ENCODE measurements around the gene TMEM126A. TPM values are rescaled to one million over a fixed set of nuclear protein-coding genes. Genes with fewer than 3 reads are reported as not detected.
"Not testable (repeated sequence)": the region's sequence is repeated elsewhere in the genome, so short reads cannot be mapped to it uniquely, and the experiment has no call there.

The TMEM126A gene
- total RNA-seq, 8 experiments from 2014 or later, result 23.2 to 57.5 (median 37.7) TPM

- Histone ChIP-seq H3K4me1 (replicated peaks in 1 of 2) (peaks cover 7 to 17% of the 10 kb centered on the region in 2 donors), H3K27ac (peak within 1 kb of the TSS; percentile 51 to 71), H3K4me3 (peak within 1 kb of the TSS; percentile 48 to 89 (median 67))
- WGBS, 10 experiments, result 0 to 1% (median 0%) methylated on average over 1 to 15 of the region's 41 CpGs; no CpG with 5 or more reads in 3 of the 10 experiments
- in situ Hi-C loops (cut with MboI; ENCODE audit: low pct_unique_long_range_greater_than_20kb in 2 of 9, low sequenced_read_pairs in 9 of 9, unreplicated experiment in 9 of 9), result no loop called here
- ATAC-seq (replicated peaks in 6 of 8), result peak; percentile 94 to 99 (median 98)
Measured at GRCh38 chr11:85627998-85628770, 19.6 kb upstream of the TMEM126A start, which contains the start of gene TMEM126B. TSS of gene TMEM126B (plus strand) at chr11:85628593. CDS start at chr11:85628608, 15 bp downstream.

- 0 to 2% (median 0%) methylated on average over 4 to 13 of the region's 13 CpGs for WGBS, 10 experiments
- peaks cover 7 to 17% of the 10 kb centered on the region in 2 donors for H3K4me1 ChIP-seq (replicated peaks in 1 of 2)
- peak overlapping the region in 1 of 2 donors; percentile 51 for H3K27ac ChIP-seq
- in situ Hi-C loops (cut with MboI; ENCODE audit: low pct_unique_long_range_greater_than_20kb in 2 of 9, low sequenced_read_pairs in 9 of 9, unreplicated experiment in 9 of 9), result no loop called here
- peak in 6 of 8 experiments; percentile 4 to 30 (median 10) for ATAC-seq (replicated peaks in 6 of 8)
- peak overlapping the region; percentile 48 to 89 (median 67) for H3K4me3 ChIP-seq
Measured at GRCh38 chr11:85628771-85629341, 18.9 kb upstream of the TMEM126A start.

DNA sequence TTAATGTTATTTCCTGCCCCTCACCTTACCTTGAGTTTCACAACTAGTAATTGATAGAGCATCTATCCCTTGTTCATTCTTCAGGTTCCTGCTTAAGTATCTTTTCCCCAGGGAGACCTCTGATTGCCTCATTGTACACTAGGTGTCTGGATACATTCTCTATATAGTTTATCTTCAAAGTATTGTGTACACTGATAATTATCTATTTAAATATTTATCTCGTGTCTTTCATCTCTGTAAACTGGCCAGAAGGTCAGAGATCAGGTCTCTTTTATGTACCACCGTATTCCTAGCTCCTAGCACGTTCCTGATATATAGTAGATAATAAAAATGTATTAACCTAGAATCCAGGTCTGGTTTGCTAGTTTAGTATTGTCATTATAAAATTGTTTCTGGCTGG, 13.0 kb upstream of the TMEM126A start:
- WGBS, 10 experiments, result 70 to 100% (median 96%) methylated on average over 1 to 3 of the region's 3 CpGs; no CpG with 5 or more reads in 2 of the 10 experiments
- in situ Hi-C loops (cut with MboI; ENCODE audit: low pct_unique_long_range_greater_than_20kb in 2 of 9, low sequenced_read_pairs in 9 of 9, unreplicated experiment in 9 of 9), result no loop called here
- no peak overlapping the region for H3K27ac ChIP-seq
- H3K4me1 ChIP-seq (replicated peaks in 1 of 2), result peaks cover 0 to 4% of the 10 kb centered on the region in 2 donors
- H3K4me3 ChIP-seq, result no peak overlapping the region
- ATAC-seq (replicated peaks in 6 of 8), result no peak

- Histone ChIP-seq H3K4me1 (replicated peaks in 1 of 2) (peaks cover 0 to 6% of the 10 kb centered on the region in 2 donors), H3K4me3 (no peak overlapping the region), H3K27ac (no peak overlapping the region)
- no peak for ATAC-seq (replicated peaks in 6 of 8)
- WGBS, 10 experiments, result 17 to 90% (median 73%) methylated on average over 1 to 2 of the region's 2 CpGs; no CpG with 5 or more reads in 3 of the 10 experiments
- in situ Hi-C loops (cut with MboI; ENCODE audit: low pct_unique_long_range_greater_than_20kb in 2 of 9, low sequenced_read_pairs in 9 of 9, unreplicated experiment in 9 of 9), result no loop called here
Measured at GRCh38 chr11:85643191-85643614, 4.6 kb upstream of the TMEM126A start.

DNA sequence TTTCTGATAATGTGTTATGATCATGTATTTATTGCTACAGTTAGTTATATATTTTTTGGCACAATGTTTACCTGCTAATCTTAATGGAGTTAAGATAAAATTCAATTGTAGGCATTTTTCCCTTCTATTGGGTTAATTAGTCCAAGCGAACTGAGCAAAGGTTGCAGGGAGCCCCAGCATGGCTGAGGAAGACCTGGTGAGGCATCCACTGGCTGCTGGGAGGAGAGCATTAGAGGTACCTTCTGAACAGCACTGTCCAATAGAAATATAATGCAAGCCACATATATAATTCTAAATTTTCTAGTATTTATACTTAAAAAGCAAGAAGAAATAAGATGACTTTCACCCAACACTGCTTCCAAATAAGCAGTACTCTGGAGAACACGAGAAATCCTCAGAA, 689 bp upstream of the TMEM126A start:
- 0 to 83% (median 50%) methylated on average over 1 to 2 of the region's 2 CpGs; no CpG with 5 or more reads in 1 of the 10 experiments for WGBS, 10 experiments
- in situ Hi-C loops (cut with MboI; ENCODE audit: low pct_unique_long_range_greater_than_20kb in 2 of 9, low sequenced_read_pairs in 9 of 9, unreplicated experiment in 9 of 9), result no loop called here
- H3K4me3 ChIP-seq, result peak overlapping the region; percentile 48 to 57 (median 50)
- no peak for ATAC-seq (replicated peaks in 6 of 8)
- peak overlapping the region; percentile 59 to 65 for H3K27ac ChIP-seq
- peaks cover 0 to 13% of the 10 kb centered on the region in 2 donors for H3K4me1 ChIP-seq (replicated peaks in 1 of 2)

DNA sequence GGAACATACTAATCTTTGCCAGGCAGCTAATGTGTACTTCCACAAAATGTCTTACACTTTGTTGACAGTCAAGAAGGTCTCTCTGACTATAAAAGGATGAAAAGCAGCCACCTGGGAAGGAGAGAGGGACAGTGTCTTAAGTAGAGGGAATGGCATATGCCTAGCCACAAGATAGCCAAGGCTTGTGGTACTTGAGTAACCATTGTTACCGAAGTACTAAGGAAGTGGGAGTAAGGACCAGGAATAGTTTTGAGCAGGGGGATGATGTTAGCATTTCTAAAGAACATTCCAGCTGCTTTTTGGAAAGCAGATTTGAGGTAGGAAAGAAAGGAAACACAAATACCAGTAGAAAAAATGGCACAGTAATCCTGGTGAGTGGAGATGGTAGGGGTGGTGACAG, 3.4 kb downstream of the TMEM126A start:
- no peak for ATAC-seq (replicated peaks in 6 of 8)
- no peak overlapping the region for H3K27ac ChIP-seq
- peaks cover 0 to 13% of the 10 kb centered on the region in 2 donors for H3K4me1 ChIP-seq (replicated peaks in 1 of 2)
- no peak overlapping the region for H3K4me3 ChIP-seq
- WGBS, 10 experiments, result 70 to 100% (median 100%) methylated on average over 1 of the region's 1 CpG; no CpG with 5 or more reads in 1 of the 10 experiments
- in situ Hi-C loops (cut with MboI; ENCODE audit: low pct_unique_long_range_greater_than_20kb in 2 of 9, low sequenced_read_pairs in 9 of 9, unreplicated experiment in 9 of 9), result no loop called here

DNA sequence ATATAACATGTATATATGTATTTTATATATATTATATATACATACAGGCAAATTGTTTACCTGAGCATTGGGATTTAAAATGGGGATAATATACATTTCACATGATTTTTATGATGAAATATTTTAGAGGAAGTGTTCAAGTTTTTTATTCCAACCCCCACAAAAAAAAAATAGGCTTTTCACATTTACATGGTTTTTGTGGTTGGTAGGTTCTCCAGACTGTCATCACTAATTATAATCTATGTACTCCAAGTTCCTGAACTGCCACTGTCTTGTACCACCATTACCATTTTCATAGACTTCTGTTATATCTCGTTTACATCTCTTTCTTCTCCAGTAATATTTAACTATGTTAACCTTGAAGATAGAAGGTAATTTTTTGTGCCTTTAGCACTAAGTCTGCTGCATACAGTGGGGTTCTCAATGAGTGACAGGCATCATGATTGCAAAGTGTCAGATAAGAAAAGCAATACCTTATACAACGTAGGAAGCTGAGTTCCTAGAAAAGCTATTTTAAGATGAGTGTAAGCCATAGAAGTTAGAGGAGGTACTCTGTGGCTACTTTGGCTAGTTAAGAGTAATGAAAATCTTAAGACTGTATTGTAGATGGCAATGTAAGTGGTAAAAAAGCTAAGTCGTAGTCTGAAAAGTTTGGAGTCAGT, 5.2 kb downstream of the TMEM126A start:
- Histone ChIP-seq H3K4me3 (no peak overlapping the region), H3K27ac (no peak overlapping the region), H3K4me1 (replicated peaks in 1 of 2) (peaks cover 0 to 7% of the 10 kb centered on the region in 2 donors)
- 63 to 92% (median 79%) methylated on average over 2 to 3 of the region's 3 CpGs for WGBS, 10 experiments
- in situ Hi-C loops (cut with MboI; ENCODE audit: low pct_unique_long_range_greater_than_20kb in 2 of 9, low sequenced_read_pairs in 9 of 9, unreplicated experiment in 9 of 9), result no loop called here
- ATAC-seq (replicated peaks in 6 of 8), result no peak

DNA sequence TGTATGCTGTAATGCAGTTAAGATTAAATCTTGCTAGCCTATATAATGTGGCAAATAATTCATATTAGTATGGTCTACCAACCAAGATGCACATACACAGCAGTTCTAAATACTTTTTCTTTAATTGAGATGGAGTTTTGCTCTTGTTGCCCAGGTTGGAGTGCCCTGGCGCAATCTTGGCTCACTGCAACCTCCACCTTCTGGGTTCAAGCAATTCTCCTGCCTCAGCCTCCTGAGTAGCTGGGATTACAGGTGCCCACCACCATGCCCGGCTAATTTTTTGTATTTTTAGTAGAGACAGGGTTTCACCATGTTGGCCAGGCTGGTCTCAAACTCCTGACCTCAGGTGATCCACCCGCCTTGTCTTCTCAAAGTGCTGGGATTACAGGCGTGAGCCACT, 6.6 kb downstream of the TMEM126A start:
- H3K4me1 ChIP-seq (replicated peaks in 1 of 2); ATAC-seq (replicated peaks in 6 of 8); H3K27ac ChIP-seq; H3K4me3 ChIP-seq; in situ Hi-C loops (cut with MboI; ENCODE audit: low pct_unique_long_range_greater_than_20kb in 2 of 9, low sequenced_read_pairs in 9 of 9, unreplicated experiment in 9 of 9): not testable (repeated sequence)
- 100% methylated on average over 1 of the region's 4 CpGs; no CpG with 5 or more reads in 7 of the 10 experiments for WGBS, 10 experiments

GRCh38 chr11:85656777-85657176, 9.0 kb downstream of the TMEM126A start:
- in situ Hi-C loops (cut with MboI; ENCODE audit: low pct_unique_long_range_greater_than_20kb in 2 of 9, low sequenced_read_pairs in 9 of 9, unreplicated experiment in 9 of 9), result no loop called here
- Histone ChIP-seq H3K27ac (no peak overlapping the region), H3K4me3 (no peak overlapping the region), H3K4me1 (replicated peaks in 1 of 2) (peaks cover 2 to 26% of the 10 kb centered on the region in 2 donors)
- no peak for ATAC-seq (replicated peaks in 6 of 8)
- WGBS, 10 experiments, result 86 to 100% (median 90%) methylated on average over 1 of the region's 1 CpG; no CpG with 5 or more reads in 1 of the 10 experiments

- no peak for ATAC-seq (replicated peaks in 6 of 8)
- WGBS, 10 experiments, result 30 to 100% (median 97%) methylated on average over 1 of the region's 1 CpG; no CpG with 5 or more reads in 2 of the 10 experiments
Measured at GRCh38 chr11:85658180-85658579, 10.4 kb downstream of the TMEM126A start.

DNA sequence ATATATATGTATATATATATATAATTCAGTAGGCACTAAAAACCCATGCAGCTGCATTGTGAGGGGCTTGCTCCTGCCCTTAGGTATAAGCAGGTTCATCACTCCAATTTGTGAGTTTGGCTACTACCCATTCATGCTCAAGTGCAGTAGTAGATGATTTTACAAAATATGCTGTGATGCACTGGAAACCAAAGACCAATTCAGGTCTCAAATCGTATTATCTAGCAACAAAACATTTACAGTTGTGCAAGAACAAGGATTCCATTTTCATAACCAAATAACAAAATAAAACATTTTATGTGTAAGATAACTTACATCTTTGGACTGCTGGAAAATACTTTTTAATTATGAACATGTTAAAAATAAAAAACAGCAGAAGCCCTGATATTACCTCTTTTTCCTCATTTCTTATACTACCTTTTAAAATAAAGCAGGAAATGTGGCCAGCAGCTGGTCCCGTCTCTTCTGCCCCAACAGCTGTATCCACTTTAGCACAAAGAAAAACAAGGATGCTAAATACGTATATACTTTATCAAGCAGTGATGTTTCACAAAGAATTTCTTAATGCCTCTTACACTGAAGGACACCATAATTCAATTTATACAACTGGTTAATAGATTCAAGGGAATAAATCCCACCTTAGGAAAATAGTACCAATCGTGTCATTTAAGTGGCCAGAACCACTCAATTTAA, 14.4 kb downstream of the TMEM126A start:
- in situ Hi-C loops (cut with MboI; ENCODE audit: low pct_unique_long_range_greater_than_20kb in 2 of 9, low sequenced_read_pairs in 9 of 9, unreplicated experiment in 9 of 9), result no loop called here
- no peak for ATAC-seq (replicated peaks in 6 of 8)
- no peak overlapping the region for H3K27ac ChIP-seq
- 0 to 12% (median 3%) methylated on average over 2 to 4 of the region's 4 CpGs for WGBS, 10 experiments
- peaks cover 7 to 33% of the 10 kb centered on the region in 2 donors for H3K4me1 ChIP-seq (replicated peaks in 1 of 2)
- peak overlapping the region; percentile 57 to 90 (median 77) for H3K4me3 ChIP-seq

More at GRCh38 chr11:85658180-85658579, 10.4 kb downstream of the TMEM126A start:
- H3K27ac ChIP-seq, result no peak overlapping the region
- no peak overlapping the region for H3K4me3 ChIP-seq
- in situ Hi-C loops (cut with MboI; ENCODE audit: low pct_unique_long_range_greater_than_20kb in 2 of 9, low sequenced_read_pairs in 9 of 9, unreplicated experiment in 9 of 9), result no loop called here
- peaks cover 2 to 26% of the 10 kb centered on the region in 2 donors for H3K4me1 ChIP-seq (replicated peaks in 1 of 2)

DNA sequence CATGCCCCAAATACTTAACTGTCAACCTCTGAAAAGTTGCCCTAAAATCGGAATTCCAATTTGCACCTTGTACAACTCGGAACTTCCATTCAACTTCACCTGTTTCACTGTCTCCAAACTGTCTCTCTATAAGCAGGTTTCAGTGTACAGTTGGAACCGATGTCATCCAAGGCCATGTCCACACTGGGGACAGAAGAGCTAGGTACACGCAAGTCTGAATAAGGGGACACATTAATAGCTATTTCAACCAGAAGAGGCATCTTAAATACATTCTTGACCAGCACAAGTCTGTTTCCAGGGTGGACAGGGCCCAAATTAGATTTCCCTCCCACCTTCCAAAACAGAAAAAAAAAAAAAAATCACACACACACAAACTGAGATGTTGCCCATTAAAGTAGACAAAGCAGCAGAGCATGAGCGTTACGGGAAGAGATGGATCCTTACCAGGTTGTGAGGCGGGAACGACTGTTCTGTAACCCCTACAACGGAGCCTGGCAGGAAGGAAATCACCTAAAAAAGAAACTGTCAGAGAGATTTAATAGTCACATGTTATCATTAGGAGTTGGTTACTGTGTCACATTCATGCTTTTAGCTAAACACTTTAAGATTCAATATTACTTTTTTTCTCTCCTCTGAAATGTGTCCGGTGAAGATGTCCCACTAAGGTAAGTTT, 15.4 kb downstream of the TMEM126A start:
- no peak for ATAC-seq (replicated peaks in 6 of 8)
- Histone ChIP-seq H3K4me1 (replicated peaks in 1 of 2) (peaks cover 7 to 33% of the 10 kb centered on the region in 2 donors), H3K4me3 (peak overlapping the region; percentile 57 to 90 (median 77)), H3K27ac (peak overlapping the region; percentile 95 to 99)
- in situ Hi-C loops (cut with MboI; ENCODE audit: low pct_unique_long_range_greater_than_20kb in 2 of 9, low sequenced_read_pairs in 9 of 9, unreplicated experiment in 9 of 9), result no loop called here
- WGBS, 10 experiments, result 0 to 8% (median 2%) methylated on average over 2 to 10 of the region's 10 CpGs
